GM10266 (cell line): ENCODE measurements around the gene WWOX.

Source experiments
- DNase-seq: peaks from one replicate; pipeline ENCODE4 v3.0.0; 2012; ENCODE audit errors: extremely low spot score
- CTCF ChIP-seq: IDR thresholded peaks from 2 replicates; pipeline ENCODE4 v1.5.1; 2012; ENCODE audit warnings: mild to moderate bottlenecking, low read depth; ENCODE audit not compliant: control insufficient read depth, insufficient read depth; ENCODE audit errors: missing control alignments

Gene WWOX

DNA sequence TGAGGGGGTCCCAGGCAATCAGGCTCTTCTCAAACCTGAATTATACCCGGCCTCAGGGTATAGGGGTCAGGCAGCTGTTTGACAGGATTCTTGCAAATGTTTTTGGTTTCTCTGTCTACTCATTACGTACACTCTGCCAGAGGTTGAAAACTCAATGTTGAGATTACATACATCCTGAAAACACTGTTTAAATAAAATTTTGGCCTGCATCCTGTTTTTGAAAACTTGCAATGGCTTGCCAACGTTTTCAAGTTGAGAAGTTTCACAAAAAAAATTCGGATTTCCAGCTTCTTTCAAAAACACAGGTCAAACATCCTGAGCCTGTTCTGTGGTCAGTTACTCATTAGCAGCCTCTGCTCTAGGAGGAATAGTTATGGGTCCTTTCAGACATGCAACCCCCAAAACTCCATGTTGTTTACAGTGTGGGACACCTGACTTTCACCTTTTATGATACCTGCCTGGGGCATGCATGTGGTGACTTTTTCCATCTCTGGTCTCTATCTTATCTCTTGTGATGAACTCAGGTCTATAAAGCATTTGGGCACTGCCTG lies 577.8 kb downstream of the WWOX start:
- TF ChIP-seq CTCF, result no peak
- DNase-seq, result no peak

DNA sequence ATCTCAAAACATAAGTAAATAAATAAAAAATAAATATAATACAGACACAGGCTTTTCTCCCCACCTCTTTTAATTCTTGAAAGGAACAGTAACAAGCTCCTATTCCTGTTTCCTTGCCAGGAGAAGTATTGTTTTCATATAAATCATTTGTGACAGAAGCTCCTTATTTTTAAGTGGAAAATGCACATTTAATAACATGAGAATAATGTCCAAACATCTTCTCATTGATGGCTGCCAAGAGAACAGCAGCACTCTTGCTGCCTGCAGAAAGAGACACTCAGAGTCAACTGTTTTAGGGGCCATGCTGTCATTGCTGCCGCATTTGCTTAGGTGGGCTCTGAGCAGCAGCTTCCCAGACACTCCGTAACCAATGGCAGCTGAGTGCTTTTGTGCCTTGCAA lies 580.1 kb downstream of the WWOX start:
- DNase-seq, result no peak
- no peak for TF ChIP-seq CTCF

GRCh38 chr16:78681743-78682142 lies 582.3 kb downstream of the WWOX start:
- no peak for DNase-seq
- TF ChIP-seq CTCF, result no peak

DNA sequence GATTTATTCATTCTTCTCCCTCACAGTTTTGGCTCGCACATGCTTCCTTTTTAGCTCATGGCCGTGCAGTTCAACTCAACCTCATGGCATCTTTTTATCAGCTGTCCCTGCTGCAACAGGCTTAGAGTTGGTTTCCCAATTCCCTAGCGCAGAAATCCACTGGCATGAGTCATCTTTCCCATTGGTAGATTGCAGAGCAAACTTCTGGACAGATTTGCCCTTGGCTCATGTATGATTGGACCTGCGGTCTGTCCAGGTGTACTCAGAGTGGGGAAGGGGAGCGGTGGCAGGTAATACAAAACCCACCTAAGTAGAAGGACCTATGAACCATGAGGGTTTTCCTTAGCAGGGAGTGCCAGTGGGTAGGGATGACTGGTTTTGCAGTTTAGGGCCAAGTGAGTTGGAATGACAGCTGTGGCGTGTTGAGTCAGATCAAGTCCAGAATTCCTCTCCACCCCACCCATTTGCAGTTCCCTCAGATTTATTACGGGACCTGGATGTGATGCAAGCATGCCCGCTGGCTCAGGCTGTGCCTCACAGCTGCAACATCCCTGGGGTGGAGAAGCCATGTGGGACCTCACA lies 584.7 kb downstream of the WWOX start:
- no peak for TF ChIP-seq CTCF
- DNase-seq, result no peak

DNA sequence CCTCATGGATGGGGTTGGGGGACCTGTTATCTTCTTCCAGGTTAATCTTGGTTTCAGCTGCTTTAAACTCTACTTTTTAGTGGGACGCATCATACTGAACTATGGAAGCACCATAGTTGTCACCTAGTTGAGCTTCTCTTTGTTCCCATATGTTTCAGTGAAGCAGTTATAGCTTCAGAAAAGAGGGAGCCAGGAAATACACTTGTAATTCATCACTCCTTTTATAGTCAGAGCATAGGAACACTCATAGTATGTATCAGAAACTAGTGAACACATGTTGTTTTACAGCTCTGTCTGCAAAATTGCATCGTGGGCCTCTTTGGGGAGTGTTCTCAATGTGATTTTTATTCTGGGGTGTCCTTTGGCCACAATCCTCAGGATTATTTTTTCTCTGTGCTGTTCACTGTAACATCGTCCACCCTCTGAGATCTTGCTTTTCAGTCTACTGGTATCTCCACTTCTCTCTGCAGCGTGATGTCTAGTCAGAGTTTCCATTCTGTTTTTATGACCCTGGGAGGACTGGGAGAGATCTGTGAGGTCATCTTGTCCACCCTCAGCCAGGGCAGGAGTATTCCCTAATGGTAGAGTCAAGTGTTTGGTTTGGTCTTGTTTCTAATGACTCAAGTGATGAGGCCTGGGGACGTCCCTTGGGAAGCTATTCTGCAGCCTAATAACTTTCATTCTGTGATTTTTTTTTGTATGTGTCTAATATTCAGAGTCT lies 585.4 kb downstream of the WWOX start:
- DNase-seq, result no peak
- no peak for TF ChIP-seq CTCF

- DNase-seq, result no peak
- TF ChIP-seq CTCF, result no peak
Measured at GRCh38 chr16:78686601-78687000, 587.1 kb downstream of the WWOX start.

DNA sequence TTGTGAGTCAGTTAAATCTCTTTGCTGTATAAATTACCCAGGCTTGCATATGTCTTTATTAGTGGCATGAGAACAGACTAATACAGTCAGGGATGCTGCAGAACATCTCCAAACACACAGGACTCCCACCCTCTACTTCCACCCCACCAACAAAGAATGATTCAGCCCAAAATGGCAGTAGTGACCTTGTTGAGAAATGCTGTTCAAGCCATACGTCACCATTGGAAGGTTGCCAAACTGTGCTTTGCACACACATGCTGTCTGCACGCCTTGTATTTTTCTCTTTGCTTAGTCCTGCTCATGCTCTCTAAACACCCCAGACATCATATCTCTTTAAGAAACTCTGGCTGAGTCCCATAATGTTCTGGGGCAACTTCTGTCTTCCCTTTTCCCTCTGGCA lies 589.6 kb downstream of the WWOX start:
- no peak for TF ChIP-seq CTCF
- no peak for DNase-seq
